Keratinocyte (primary cell): ENCODE results near the gene KRTAP9-4.

Source experiments
- EZH2 ChIP-seq: IDR thresholded peaks from one replicate; pipeline ENCODE4 v1.6.1; 2012; ENCODE audit warnings: inconsistent platforms, mild to moderate bottlenecking, low read length, moderate library complexity
- TF ChIP-seq, protein P1 (sequence below), 3 experiments: IDR thresholded peaks in 1 of 3; conservative IDR thresholded peaks in 1 of 3; optimal IDR thresholded peaks in 1 of 3; 2 replicates in 2 of 3; 3 replicates in 1 of 3; pipeline versions ENCODE3 to v1.5.1; 2011; ENCODE audit warnings: low read length in 3 of 3, mild to moderate bottlenecking in 3 of 3, moderate library complexity in 2 of 3, control low read depth in 1 of 3, inconsistent platforms in 1 of 3; ENCODE audit not compliant: insufficient read depth in 2 of 3; ENCODE audit errors: extremely low read depth in 1 of 3

DNA sequence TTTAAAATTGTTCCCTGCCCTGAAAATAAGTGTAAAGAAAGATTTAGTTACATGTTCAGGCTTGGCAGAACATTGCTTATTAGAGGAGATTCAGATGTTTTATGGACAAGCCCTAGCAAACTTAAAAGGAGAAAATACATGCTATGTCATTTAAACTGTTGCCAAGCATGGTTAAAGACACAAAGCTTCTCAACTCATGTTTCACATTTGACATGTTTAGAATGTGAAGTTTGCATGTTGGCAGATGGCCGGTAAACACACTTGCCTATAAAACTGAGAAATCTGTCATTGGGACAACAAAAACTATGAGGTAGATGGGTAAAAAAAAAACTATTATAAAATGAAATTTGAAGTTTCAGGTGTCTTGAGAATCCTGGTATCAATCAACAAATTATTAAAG, 47.4 kb downstream of the KRTAP9-4 start:
- TF ChIP-seq, protein P1, sequence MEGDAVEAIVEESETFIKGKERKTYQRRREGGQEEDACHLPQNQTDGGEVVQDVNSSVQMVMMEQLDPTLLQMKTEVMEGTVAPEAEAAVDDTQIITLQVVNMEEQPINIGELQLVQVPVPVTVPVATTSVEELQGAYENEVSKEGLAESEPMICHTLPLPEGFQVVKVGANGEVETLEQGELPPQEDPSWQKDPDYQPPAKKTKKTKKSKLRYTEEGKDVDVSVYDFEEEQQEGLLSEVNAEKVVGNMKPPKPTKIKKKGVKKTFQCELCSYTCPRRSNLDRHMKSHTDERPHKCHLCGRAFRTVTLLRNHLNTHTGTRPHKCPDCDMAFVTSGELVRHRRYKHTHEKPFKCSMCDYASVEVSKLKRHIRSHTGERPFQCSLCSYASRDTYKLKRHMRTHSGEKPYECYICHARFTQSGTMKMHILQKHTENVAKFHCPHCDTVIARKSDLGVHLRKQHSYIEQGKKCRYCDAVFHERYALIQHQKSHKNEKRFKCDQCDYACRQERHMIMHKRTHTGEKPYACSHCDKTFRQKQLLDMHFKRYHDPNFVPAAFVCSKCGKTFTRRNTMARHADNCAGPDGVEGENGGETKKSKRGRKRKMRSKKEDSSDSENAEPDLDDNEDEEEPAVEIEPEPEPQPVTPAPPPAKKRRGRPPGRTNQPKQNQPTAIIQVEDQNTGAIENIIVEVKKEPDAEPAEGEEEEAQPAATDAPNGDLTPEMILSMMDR (optimal IDR thresholded peaks at IDR 0.05 in 1 of 3, IDR thresholded peaks at IDR 0.05 in 1 of 3, conservative IDR thresholded peaks at IDR 0.05 in 1 of 3; ENCODE audit: extremely low read depth in 1 of 3, insufficient read depth in 2 of 3, low read length in 3 of 3): no peak
- no peak for TF ChIP-seq EZH2
